Activated CD8-positive, alpha-beta memory T cell treated with anti-CD3 and anti-CD28 coated beads for 24 hours (primary cell): ENCODE data around the gene EEF2.
"Not testable (repeated sequence)": the region's sequence is repeated elsewhere in the genome, so short reads cannot be mapped to it uniquely, and the experiment has no call there.

Experiments
- DNase-seq: peaks from one replicate; pipeline ENCODE4 v3.0.0-alpha.2; 2020

Gene EEF2

DNA sequence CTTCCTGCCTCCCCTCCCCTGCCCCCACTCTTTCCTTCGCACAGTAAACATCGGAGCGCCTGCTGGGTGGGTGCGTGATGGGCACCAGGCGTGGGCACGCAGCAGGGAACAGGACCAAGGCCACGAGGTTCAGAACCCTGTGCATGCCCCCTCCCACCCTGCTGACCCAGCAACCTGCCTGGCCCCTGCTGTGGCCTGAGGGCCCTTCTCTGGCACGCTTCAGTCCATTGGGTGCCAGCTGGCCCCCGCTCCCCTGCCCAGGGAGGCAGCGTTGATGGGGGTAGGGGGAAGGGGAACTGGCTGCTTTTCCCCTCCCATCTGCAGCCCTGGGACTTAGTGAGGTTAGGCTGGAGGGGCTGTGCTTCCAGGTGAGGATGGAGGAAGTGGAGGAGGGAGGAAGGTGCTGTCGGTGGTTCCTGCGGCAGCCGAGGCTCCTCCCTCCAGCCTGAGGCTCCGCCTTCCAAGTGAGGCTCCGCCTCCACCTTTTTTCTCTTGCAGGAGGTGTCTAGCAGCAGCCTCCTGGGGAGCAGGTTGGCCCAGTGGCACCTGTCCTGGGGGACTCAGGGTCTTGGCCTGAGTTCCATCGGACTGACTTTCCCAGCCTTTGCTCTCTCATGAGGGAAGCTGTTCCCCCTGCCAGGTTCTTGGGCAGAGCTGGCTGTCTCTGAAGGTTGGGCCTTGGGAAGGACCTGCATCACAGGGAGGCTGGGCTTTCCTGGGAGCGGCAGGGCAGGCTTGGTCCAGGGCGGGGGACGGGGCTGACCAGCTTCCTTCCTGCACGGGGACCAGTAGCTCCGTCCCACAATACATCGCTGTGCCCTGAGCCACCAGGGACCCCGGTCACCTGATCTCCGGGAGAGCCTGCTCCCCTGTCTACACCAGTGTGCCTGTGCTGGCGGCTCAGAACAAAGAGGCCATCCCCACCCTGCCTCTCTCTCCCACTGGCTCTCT, 29.6 kb upstream of the EEF2 start:
- peak; percentile 74 for DNase-seq

- no peak for DNase-seq
These were observed 28.8 kb upstream of the EEF2 start for GRCh38 chr19:4013886-4014540.

- no peak for DNase-seq
These were observed 27.8 kb upstream of the EEF2 start for GRCh38 chr19:4012975-4013634.

GRCh38 chr19:4012092-4012974, 27.1 kb upstream of the EEF2 start:
- no peak for DNase-seq

GRCh38 chr19:4011430-4011829, 26.2 kb upstream of the EEF2 start:
- DNase-seq, result not testable (repeated sequence)

DNA sequence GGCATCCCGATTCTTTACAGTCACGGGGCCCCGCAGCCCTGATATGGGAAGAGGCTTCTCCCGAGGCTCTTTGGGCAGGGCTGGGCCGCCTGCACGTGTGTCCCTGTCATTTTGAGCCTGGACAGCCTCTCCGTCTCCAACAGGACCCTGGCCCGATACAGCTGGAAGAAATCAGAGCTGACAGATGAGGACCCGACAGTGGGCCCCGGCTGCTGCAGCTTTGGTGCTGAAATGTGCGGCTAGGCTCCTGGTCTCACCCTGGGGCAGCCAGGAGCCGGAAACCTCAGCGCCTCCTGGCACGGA, 25.5 kb upstream of the EEF2 start:
- DNase-seq, result no peak

DNA sequence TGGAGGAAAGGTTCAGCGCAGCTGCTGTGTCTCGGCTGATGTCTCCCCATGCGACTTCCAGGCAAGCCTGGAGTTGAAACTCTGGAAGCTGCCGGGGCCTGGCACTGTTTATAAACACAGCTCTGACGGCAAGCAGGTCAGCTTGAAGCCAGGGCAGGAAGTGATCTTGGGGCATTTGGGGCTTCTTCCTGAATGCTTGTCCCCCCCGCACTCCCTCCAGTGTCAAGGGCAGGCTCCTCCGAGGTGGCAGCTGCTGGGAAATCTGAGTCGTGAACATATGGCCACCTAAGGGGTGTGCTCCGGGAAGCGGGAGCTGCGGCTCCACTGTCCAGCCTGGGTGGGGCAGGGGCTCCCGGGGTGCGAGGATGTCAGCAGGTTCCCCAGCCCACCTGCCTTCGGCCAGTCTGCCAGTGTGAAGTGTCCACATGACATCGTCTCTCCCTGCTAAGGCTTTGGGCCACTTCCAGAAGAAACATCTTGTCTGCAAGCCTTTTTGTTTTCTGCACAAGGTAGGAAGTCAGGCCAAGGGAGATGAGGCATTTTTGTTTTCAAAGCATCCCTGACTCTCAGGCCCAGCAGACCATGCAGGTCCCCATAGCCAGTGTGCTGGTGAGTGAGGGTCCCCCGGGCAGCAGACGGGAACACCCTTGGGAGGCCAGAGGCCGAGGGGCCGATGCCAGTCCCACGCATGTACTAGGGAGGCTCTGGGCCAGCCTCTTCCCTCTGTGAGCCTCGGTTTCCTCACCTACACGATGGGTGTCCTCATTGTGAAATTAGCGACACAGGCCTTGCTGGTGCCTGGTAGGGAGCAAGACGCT, 24.9 kb upstream of the EEF2 start:
- DNase-seq, result no peak

GRCh38 chr19:4007836-4008539, 22.7 kb upstream of the EEF2 start:
- peak; percentile 68 for DNase-seq

DNA sequence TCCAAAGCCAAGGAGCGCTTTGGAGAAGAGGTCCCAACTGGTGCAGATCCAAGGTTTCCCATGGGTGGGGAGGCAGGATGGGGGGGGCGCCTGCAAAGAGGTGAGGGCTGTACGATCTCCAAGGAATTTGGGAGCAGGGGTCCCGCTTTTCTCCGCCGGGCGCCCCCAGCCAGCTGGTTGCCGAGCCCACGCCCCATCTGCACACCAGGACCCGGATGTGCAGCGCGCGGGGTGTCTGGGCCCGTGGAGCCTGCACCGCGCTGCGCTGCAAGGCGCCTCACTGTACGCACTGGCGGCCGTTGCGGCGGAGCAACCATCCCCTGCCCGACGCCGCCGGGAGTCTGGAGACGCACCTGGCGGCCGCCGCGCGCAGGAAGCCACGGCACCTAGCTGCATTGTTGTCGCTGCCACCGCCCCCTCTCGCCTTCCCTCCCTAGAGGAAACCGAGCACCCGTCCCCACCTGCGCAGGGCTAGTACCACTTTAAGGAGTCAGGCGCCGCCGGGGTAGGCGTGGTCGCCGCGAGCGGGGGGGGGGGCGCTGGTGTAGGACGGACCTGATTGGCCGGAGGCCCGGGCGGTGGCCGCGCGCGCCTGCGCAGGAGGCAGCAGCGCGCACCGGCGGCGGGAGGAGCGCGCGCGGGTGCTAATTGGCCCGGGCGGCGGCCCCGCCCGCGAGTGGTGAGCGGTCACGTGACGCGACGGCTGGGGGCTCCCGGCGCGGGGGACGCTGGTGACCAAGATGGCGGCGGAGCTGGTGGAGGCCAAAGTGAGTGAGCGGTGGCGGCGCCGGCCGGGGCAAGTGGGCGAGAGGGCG, 22.0 kb upstream of the EEF2 start, which contains the start of gene PIAS4:
Gene PIAS4 (plus strand): TSS at position 716 of the 815 bp plus-strand sequence. CDS start 25 bp downstream, at position 741.
- peak; percentile 98 for DNase-seq

- not testable (repeated sequence) for DNase-seq
These were observed 20.2 kb upstream of the EEF2 start for GRCh38 chr19:4005436-4005835.

DNA sequence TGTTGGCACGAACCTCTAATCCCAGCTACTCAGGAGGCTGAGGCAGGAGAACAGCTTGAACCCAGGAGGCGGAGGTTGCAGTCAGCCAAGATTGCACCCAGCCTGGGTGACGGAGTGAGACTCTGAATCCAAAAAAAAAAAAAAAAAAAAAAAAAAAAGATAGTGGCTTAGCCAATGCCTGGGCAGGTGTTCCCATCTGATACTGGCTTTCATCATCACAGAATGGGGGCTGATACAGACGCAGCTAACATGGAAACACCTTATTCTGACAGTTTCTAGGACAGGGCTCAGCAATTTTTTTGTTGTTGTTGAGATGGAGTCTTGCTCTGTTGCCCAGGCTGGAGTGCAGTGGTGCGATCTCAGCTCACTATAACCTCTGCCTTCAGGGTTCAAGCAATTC, 15.5 kb upstream of the EEF2 start:
- not testable (repeated sequence) for DNase-seq

GRCh38 chr19:3998667-3999412, 13.6 kb upstream of the EEF2 start:
- DNase-seq, result not testable (repeated sequence)

- DNase-seq, result no peak
These were observed 10.3 kb upstream of the EEF2 start for GRCh38 chr19:3995607-3996006.

DNA sequence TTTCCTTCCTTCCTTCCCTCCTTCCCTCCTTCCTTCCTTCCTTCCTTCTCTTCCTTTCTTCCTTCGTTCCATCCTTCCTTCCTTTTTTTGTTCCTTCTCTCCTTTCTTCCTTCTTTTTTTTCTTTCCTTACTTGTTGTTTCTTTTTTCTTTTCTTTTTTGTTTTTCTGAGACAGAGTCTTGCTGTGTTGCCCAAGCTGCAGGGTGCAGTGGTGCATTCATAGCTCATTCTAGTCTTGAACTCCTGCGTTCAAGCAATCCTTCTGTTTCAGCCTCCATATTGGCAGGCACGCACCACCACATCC, 5.5 kb upstream of the EEF2 start:
- DNase-seq, result no peak

DNA sequence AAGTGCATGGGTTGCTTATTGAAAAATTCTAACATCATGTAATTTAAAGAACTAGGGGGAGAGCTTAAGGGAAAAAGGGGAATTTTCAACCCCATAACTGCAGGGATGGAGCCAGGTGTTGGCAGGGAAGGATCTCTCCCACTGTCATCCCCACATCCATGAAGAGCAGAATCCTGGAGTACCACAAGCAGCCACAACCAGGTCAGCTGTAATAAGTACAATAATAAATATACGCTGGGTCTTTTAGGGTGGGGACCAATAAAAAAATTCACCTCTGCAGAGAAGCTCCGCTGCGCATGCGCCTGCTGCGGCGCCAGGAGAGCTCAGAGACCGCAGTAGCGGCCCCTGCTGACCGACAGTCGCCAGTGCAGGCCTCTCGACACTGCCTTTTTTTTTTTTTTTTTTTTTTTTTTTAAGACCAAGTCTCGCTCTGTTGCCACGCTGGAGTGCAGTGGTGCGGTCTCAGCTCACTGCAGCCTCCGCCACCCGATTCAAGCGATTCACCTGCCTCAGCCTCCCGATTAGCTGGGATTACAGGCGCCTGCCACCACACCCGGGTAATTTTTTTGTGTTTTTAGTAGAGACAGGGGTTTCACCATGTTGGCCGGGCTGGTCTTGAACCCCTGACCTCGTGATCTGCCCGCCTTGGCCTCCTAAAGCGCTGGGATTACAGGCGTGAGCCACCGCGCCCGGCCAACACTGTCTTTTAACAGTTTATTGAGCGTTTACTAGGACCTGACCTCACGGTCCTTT, 2.5 kb upstream of the EEF2 start:
- DNase-seq, result peak; percentile 91

DNA sequence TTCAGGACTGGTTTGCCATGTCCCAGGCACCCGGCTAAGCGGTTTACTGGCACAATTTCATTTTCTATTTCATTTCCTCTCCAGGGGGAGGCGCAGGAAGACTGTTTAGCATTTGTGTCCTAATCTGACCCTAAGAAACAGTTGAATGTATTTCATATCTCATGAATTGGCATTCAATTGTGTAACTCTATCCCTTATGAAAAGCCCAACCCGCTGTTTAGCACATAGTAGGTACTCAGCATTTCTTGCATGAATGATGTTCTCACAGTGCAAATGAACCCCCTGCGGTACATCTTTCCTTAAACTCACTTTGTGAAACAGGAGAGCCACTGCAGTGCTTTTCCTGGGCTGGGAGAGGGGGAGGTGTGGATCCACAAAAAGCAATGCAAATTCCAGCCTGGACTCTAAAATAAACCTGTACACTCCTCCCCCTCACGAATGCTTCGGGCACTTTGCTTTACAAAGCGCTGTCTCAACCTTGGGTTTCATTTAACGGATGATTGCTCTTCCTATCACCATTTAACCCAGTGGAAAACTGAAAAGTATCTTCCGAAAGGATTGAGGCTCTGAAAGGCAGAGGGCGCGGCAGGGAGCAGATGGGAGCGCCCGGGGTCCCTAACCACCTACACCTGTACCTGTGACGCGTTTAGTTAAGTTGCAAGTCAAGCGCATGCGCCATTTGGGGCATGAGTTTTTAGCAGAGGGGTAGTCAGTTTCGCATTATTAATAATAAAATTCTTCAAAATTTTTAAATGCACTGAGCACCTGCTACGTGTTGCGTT, 1.2 kb upstream of the EEF2 start:
- DNase-seq, result peak; percentile 80

DNA sequence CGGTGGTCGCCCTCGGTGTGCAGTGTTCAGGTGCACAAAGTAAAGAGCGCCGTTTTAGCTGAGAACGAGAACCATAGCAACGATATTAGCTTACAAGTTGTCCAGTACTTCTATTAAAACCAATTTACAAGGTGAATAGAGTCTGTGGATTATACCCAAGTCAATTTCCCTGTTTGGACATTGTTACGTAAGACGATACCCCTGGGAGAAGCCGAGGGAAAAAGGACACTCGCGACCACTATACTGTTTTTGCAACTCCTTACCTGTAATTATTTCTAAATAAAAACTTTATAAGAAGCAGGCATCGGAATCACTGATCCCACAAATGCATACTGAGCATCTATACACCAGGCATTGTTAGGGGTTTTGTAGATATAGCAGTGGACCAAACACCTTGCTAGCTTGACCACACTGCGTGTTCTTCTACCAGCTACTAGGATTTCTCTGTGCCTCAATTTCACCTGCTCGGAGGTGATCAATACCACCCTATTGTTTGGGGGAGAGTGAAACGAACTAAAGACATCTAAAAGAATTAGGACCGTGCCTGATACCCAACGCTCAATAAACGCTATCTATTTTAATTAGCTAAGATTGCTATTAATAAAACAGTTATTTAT, 488 bp upstream of the EEF2 start:
- DNase-seq, result peak; percentile 59

GRCh38 chr19:3984584-3984907, 717 bp downstream of the EEF2 start:
- no peak for DNase-seq
